Fibroblast of lung (primary cell): ENCODE results near the gene ID2. TPM values are rescaled to one million over a fixed set of nuclear protein-coding genes. Genes with fewer than 3 reads are reported as not detected.

Experiments used
- DNase-seq, 2 donors: peaks; one replicate each; pipeline versions ENCODE4 v3.0.0 to v3.0.0-alpha.2; 2010; ENCODE audit warnings: low read depth in 2 of 2
- H2AFZ ChIP-seq: 2 replicates; pipeline ENCODE4 v1.5.1; 2012; ENCODE audit warnings: low read length, control low read depth, inconsistent platforms
- H3K27ac ChIP-seq: 2 replicates; pipeline ENCODE4 v1.5.1; 2011; ENCODE audit warnings: low read length, control low read depth; ENCODE audit not compliant: insufficient read depth
- H3K27me3 ChIP-seq: 2 replicates; pipeline ENCODE4 v1.5.1; 2011; ENCODE audit warnings: mild to moderate bottlenecking, low read length; ENCODE audit not compliant: control insufficient read depth, insufficient read depth
- H3K36me3 ChIP-seq: 2 replicates; pipeline ENCODE4 v1.5.1; 2011; ENCODE audit warnings: low read length; ENCODE audit not compliant: control insufficient read depth, insufficient read depth
- H3K4me1 ChIP-seq: 2 replicates; pipeline ENCODE4 v1.5.1; 2011; ENCODE audit warnings: low read length; ENCODE audit not compliant: control insufficient read depth, insufficient read depth; ENCODE audit errors: extremely low read depth
- H3K4me2 ChIP-seq: 2 replicates; pipeline ENCODE4 v1.5.1; 2011; ENCODE audit warnings: low read length, control low read depth; ENCODE audit not compliant: insufficient read depth; ENCODE audit errors: extremely low read depth
- H3K4me3 ChIP-seq, 4 experiments: fragments of 200-600 bp in 1 of 4; sonication (generic) in 1 of 4; replicated peaks in 1 of 4; 2 replicates each; pipeline ENCODE4 v1.5.1; 2011 to 2016; ENCODE audit warnings: low read length in 4 of 4, low read depth in 3 of 4, mild to moderate bottlenecking in 3 of 4, control low read depth in 2 of 4, inconsistent platforms in 1 of 4, mixed read lengths in 1 of 4; ENCODE audit not compliant: insufficient read depth in 1 of 4; ENCODE audit errors: control extremely low read depth in 1 of 4
- H3K79me2 ChIP-seq: 2 replicates; pipeline ENCODE4 v1.5.1; 2012; ENCODE audit warnings: mild to moderate bottlenecking, low read length, inconsistent platforms; ENCODE audit not compliant: control insufficient read depth, insufficient read depth
- H3K9ac ChIP-seq: 2 replicates; pipeline ENCODE4 v1.5.1; 2011; ENCODE audit warnings: mild to moderate bottlenecking, low read length, control low read depth; ENCODE audit not compliant: insufficient read depth
- H3K9me3 ChIP-seq: 2 replicates; pipeline ENCODE4 v1.5.1; 2012; ENCODE audit warnings: low read depth, low read length; ENCODE audit not compliant: control insufficient read depth, insufficient read depth
- H4K20me1 ChIP-seq: 2 replicates; pipeline ENCODE4 v1.5.1; 2011; ENCODE audit warnings: low read length; ENCODE audit not compliant: control insufficient read depth, insufficient read depth; ENCODE audit errors: extremely low read depth
- CTCF ChIP-seq, 2 donors: IDR thresholded peaks in 1 of 2; conservative IDR thresholded peaks in 1 of 2; 1 replicate in 1 of 2; 2 replicates in 1 of 2; pipeline ENCODE4 v1.5.1; 2011 to 2012; ENCODE audit warnings: low read length in 2 of 2, control low read depth in 1 of 2, inconsistent platforms in 1 of 2, low read depth in 1 of 2, mild to moderate bottlenecking in 1 of 2
- EZH2 ChIP-seq: IDR thresholded peaks from 2 replicates; pipeline ENCODE4 v1.5.1; 2012; ENCODE audit warnings: low read length, control low read depth, mild to moderate bottlenecking; ENCODE audit errors: missing control alignments
- polyA plus RNA-seq, 2 donors: library from polyadenylated mRNA; depleted of rRNA in 1 of 2; stranded (reverse) in 1 of 2; unstranded in 1 of 2; fragments of >200 nt; gene quantifications; 2 replicates each; pipeline ENCODE4 v1.2.1, GENCODE V29; 2011 to 2012; ENCODE audit warnings: missing spikeins in 1 of 2
- total RNA-seq: library from RNA; depleted of rRNA; stranded (reverse); fragments of >200 nt; gene quantifications from 2 replicates; pipeline ENCODE4 v1.2.1, GENCODE V29; 2014

The ID2 gene
- total and polyA plus RNA-seq, 2 donors (not counting 1 experiment from before 2014, with no cell fraction given), result 23.1 to 66.6 TPM

GRCh38 chr2:8652774-8653426 lies 29.0 kb upstream of the ID2 start:
- no peak for DNase-seq
- H3K9ac ChIP-seq, result no peak overlapping the region
- H3K27me3 ChIP-seq, result no peaks in the 10 kb centered on the region
- H3K9me3 ChIP-seq, result no peaks in the 10 kb centered on the region
- no peaks in the 10 kb centered on the region for H4K20me1 ChIP-seq
- no peaks in the 10 kb centered on the region for H3K36me3 ChIP-seq
- no peak overlapping the region for H3K4me2 ChIP-seq
- TF ChIP-seq CTCF (conservative IDR thresholded peaks at IDR 0.05 in 1 of 2, IDR thresholded peaks at IDR 0.05 in 1 of 2; ENCODE audit: low read depth in 1 of 2, low read length in 2 of 2), result no peak
- TF ChIP-seq EZH2, result no peak
- H3K4me1 ChIP-seq, result no peaks in the 10 kb centered on the region
- H3K4me3 ChIP-seq, result no peak overlapping the region
- no peak overlapping the region for H3K27ac ChIP-seq
- no peak overlapping the region for H2AFZ ChIP-seq
- no peaks in the 10 kb centered on the region for H3K79me2 ChIP-seq

- no peaks in the 10 kb centered on the region for H3K36me3 ChIP-seq
- no peak overlapping the region for H3K9ac ChIP-seq
- H3K79me2 ChIP-seq, result no peaks in the 10 kb centered on the region
- no peaks in the 10 kb centered on the region for H3K27me3 ChIP-seq
- DNase-seq, result no peak
- no peaks in the 10 kb centered on the region for H3K9me3 ChIP-seq
- no peak overlapping the region for H3K4me3 ChIP-seq
- no peak overlapping the region for H3K4me2 ChIP-seq
- H4K20me1 ChIP-seq, result no peaks in the 10 kb centered on the region
- no peak overlapping the region for H3K27ac ChIP-seq
- no peak overlapping the region for H2AFZ ChIP-seq
- TF ChIP-seq CTCF (conservative IDR thresholded peaks at IDR 0.05 in 1 of 2, IDR thresholded peaks at IDR 0.05 in 1 of 2; ENCODE audit: low read depth in 1 of 2, low read length in 2 of 2) (no peak), EZH2 (no peak)
- H3K4me1 ChIP-seq, result no peaks in the 10 kb centered on the region
Observed at GRCh38 chr2:8653485-8653884, 28.4 kb upstream of the ID2 start.

- Histone ChIP-seq H3K36me3 (no peaks in the 10 kb centered on the region), H3K4me1 (no peaks in the 10 kb centered on the region), H3K27me3 (no peaks in the 10 kb centered on the region), H3K9me3 (no peaks in the 10 kb centered on the region), H3K4me2 (no peak overlapping the region), H3K27ac (no peak overlapping the region), H3K4me3 (no peak overlapping the region), H3K79me2 (no peaks in the 10 kb centered on the region), H2AFZ (no peak overlapping the region), H3K9ac (no peak overlapping the region), H4K20me1 (no peaks in the 10 kb centered on the region)
- DNase-seq, result no peak
- no peak for TF ChIP-seq CTCF (conservative IDR thresholded peaks at IDR 0.05 in 1 of 2, IDR thresholded peaks at IDR 0.05 in 1 of 2; ENCODE audit: low read depth in 1 of 2, low read length in 2 of 2)
- TF ChIP-seq EZH2, result no peak
Observed at GRCh38 chr2:8654041-8654440, 27.8 kb upstream of the ID2 start.
